Thoracic aorta (tissue), 2 donors: ENCODE results near the gene PTPRN2. TPM values are rescaled to one million over a fixed set of nuclear protein-coding genes. Genes with fewer than 3 reads are reported as not detected.

Source experiments
- ATAC-seq: fragments of 150-250 bp; one replicate; pipeline ENCODE4 v1.8.0; 2017; ENCODE audit warnings: low read depth; ENCODE audit not compliant: insufficient number of reproducible peaks, low FRiP score
- DNase-seq: peaks from one replicate; pipeline ENCODE4 v3.0.0-alpha.2; 2020; ENCODE audit warnings: low spot score
- H3K27ac ChIP-seq, 2 donors: fragments of 200-600 bp; sonication (generic); 1 replicate in 1 of 2; 2 replicates in 1 of 2; pipeline ENCODE4 v1.5.1; 2016; ENCODE audit warnings: mild to moderate bottlenecking in 2 of 2, moderate library complexity in 2 of 2
- H3K27me3 ChIP-seq: fragments of 200-600 bp; sonication (generic); replicated peaks from 2 replicates; pipeline ENCODE4 v1.6.0; 2016; ENCODE audit warnings: mild to moderate bottlenecking; ENCODE audit not compliant: insufficient read depth
- H3K36me3 ChIP-seq: fragments of 200-600 bp; sonication (generic); one replicate; pipeline ENCODE4 v1.5.1; 2016
- H3K4me1 ChIP-seq, 2 donors: fragments of 200-600 bp; sonication (generic); 1 replicate in 1 of 2; 2 replicates in 1 of 2; pipeline versions ENCODE4 v1.5.1 to v1.6.0; 2016; ENCODE audit warnings: low read depth in 2 of 2, mild to moderate bottlenecking in 1 of 2; ENCODE audit not compliant: control insufficient read depth in 1 of 2
- H3K4me3 ChIP-seq: fragments of 200-600 bp; sonication (generic); 2 replicates; pipeline ENCODE4 v1.5.1; 2016; ENCODE audit warnings: mild to moderate bottlenecking
- H3K9me3 ChIP-seq: fragments of 200-600 bp; sonication (generic); 2 replicates; pipeline ENCODE4 v1.5.1; 2016
- total RNA-seq, 2 donors: library from RNA; depleted of rRNA; stranded (reverse); fragments of >200 nt; gene quantifications; one replicate each; pipeline versions ENCODE4 v1.1.0 to v1.2.3, GENCODE V29; 2016
- TF ChIP-seq, protein P1 (sequence below): fragments of 200-600 bp; sonication (generic); IDR thresholded peaks from one replicate; pipeline ENCODE4 v1.5.1; 2019; ENCODE audit warnings: antibody characterized with exemption

The PTPRN2 gene
- total RNA-seq, 2 donors from 2014 or later: 2.2 to 3.1 TPM

DNA sequence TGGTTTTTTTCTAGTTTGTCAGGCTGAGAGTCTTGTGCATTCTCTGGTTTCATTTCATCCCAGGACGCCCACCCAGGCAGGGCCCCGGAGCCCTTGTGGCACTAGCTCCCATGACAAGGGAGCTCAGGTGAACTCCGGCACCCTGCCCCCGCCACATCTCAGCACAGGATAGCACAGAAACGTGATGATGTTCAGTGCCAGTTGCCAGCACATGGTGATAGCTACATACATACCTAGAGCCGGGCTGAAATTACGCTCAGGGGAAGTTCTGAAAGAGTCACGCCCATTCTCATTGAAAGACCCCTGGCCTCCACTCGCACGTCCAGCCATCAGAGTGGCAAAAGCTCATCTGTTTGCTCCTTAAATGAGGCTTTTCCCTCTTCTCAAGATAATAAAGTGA lies 273.7 kb downstream of the PTPRN2 start:
- no peaks in the 10 kb centered on the region for H3K36me3 ChIP-seq
- H3K27me3 ChIP-seq: no peaks in the 10 kb centered on the region
- TF ChIP-seq, protein P1, sequence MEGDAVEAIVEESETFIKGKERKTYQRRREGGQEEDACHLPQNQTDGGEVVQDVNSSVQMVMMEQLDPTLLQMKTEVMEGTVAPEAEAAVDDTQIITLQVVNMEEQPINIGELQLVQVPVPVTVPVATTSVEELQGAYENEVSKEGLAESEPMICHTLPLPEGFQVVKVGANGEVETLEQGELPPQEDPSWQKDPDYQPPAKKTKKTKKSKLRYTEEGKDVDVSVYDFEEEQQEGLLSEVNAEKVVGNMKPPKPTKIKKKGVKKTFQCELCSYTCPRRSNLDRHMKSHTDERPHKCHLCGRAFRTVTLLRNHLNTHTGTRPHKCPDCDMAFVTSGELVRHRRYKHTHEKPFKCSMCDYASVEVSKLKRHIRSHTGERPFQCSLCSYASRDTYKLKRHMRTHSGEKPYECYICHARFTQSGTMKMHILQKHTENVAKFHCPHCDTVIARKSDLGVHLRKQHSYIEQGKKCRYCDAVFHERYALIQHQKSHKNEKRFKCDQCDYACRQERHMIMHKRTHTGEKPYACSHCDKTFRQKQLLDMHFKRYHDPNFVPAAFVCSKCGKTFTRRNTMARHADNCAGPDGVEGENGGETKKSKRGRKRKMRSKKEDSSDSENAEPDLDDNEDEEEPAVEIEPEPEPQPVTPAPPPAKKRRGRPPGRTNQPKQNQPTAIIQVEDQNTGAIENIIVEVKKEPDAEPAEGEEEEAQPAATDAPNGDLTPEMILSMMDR: no peak
- H3K4me3 ChIP-seq: no peak overlapping the region
- DNase-seq (no peak), ATAC-seq (no peak)
- no peaks in the 10 kb centered on the region for H3K9me3 ChIP-seq
- no peaks in the 10 kb centered on the region for H3K4me1 ChIP-seq
- no peak overlapping the region for H3K27ac ChIP-seq

DNA sequence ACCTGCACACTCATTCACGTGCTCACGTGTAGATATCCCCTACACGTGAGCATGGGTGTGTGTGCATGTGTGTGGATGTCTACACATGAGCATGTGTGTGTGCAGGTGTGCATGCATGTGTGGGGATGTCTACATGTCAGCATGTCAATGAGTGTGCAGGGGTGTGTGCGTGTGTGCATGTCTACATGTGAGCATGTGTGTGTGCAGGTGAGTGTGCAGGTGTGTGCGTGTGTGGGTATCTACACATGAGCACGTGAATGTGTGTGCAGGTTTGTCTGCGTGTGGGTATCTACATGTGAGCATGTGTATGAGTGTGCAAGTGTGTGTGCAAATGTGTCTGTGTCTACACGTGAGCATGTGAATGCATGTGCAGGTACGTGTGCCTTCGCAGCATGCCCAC lies 274.8 kb downstream of the PTPRN2 start:
- Histone ChIP-seq H3K27ac (no peak overlapping the region), H3K27me3 (no peaks in the 10 kb centered on the region), H3K4me1 (no peaks in the 10 kb centered on the region), H3K36me3 (no peaks in the 10 kb centered on the region), H3K4me3 (no peak overlapping the region), H3K9me3 (peaks cover 5% of the 10 kb centered on the region)
- ATAC-seq (no peak), DNase-seq (no peak)
- TF ChIP-seq, protein P1: no peak

DNA sequence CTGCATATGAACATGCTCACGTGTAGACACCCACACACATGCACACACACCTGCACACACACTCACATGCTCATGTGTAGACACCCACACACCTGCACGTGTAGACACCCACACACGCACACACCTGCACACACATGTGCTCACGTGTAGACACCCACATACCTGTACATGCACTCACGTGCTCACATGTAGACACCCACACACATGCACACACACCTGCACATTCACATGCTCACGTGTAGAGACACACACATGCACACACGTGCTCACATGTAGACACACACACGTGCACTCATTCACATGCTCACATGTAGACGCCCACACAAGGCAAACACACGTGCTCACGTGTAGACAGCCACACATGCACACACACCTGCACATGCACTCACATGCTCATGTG lies 275.8 kb downstream of the PTPRN2 start:
- no peaks in the 10 kb centered on the region for H3K27me3 ChIP-seq
- no peak overlapping the region for H3K4me3 ChIP-seq
- H3K4me1 ChIP-seq: no peaks in the 10 kb centered on the region
- peaks cover 11% of the 10 kb centered on the region for H3K9me3 ChIP-seq
- ATAC-seq (no peak), DNase-seq (no peak)
- H3K27ac ChIP-seq: no peak overlapping the region
- TF ChIP-seq, protein P1: no peak
- no peaks in the 10 kb centered on the region for H3K36me3 ChIP-seq

GRCh38 chr7:158310924-158311666 lies 276.5 kb downstream of the PTPRN2 start:
- no peak for DNase-seq
- H3K27ac ChIP-seq: no peak overlapping the region
- peaks cover 11% of the 10 kb centered on the region for H3K9me3 ChIP-seq
- no peak for ATAC-seq
- no peaks in the 10 kb centered on the region for H3K27me3 ChIP-seq
- H3K36me3 ChIP-seq: no peaks in the 10 kb centered on the region
- TF ChIP-seq, protein P1: no peak
- no peaks in the 10 kb centered on the region for H3K4me1 ChIP-seq
- no peak overlapping the region for H3K4me3 ChIP-seq

DNA sequence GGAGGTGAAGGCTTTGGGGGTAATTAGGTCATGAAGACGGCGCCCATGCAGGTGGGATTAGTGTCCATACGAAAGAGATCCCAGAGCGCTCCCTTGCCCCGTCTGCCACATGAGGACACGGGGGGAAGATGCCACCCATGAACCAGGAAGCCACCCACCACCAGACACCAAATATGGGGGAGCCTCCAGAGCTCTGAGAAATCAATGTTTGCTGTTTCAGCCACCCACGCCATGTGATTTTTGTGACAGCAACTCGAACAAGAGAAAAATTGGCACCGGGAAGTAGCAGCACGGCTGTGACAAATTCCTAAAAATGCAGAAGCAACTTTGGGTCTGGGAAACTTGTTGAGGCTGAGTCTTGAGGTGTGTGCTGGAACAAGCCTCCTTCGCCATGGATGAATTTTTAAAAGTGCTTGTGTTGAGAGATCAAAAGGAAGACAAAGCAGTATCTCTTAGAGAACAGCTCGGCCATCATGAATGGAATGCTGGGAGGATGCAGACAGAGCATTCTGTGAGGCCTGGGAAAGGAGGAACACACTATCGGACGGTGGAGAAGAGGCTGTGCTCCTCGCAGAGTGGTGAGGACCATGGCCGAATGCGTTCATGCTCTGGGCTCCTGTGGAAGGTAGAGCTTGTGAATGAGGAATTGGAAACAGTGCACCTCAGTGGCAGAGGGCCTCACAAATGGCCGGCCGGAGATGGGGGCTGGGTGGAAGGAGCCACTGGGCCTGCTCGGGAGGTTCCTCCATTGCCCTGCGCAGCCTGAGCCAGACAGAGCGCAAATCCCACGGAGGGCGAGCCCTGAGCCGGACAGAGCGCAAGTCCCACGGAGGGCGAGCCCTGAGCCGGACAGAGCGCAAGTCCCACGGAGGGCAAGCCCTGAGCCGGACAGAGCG lies 277.5 kb downstream of the PTPRN2 start:
- no peaks in the 10 kb centered on the region for H3K4me1 ChIP-seq
- no peak overlapping the region for H3K4me3 ChIP-seq
- peaks cover 11% of the 10 kb centered on the region for H3K9me3 ChIP-seq
- no peaks in the 10 kb centered on the region for H3K27me3 ChIP-seq
- DNase-seq (no peak), ATAC-seq (no peak)
- TF ChIP-seq, protein P1: no peak
- H3K36me3 ChIP-seq: no peaks in the 10 kb centered on the region
- H3K27ac ChIP-seq: no peak overlapping the region
